IPS DF 4.7 (cell line): ENCODE measurements around the gene CAMTA1.

Experiments used
- DNase-seq: peaks from one replicate; pipeline ENCODE4 v3.0.0-alpha.2; 2013; ENCODE audit warnings: low spot score; ENCODE audit errors: extremely low read depth

The CAMTA1 gene

DNA sequence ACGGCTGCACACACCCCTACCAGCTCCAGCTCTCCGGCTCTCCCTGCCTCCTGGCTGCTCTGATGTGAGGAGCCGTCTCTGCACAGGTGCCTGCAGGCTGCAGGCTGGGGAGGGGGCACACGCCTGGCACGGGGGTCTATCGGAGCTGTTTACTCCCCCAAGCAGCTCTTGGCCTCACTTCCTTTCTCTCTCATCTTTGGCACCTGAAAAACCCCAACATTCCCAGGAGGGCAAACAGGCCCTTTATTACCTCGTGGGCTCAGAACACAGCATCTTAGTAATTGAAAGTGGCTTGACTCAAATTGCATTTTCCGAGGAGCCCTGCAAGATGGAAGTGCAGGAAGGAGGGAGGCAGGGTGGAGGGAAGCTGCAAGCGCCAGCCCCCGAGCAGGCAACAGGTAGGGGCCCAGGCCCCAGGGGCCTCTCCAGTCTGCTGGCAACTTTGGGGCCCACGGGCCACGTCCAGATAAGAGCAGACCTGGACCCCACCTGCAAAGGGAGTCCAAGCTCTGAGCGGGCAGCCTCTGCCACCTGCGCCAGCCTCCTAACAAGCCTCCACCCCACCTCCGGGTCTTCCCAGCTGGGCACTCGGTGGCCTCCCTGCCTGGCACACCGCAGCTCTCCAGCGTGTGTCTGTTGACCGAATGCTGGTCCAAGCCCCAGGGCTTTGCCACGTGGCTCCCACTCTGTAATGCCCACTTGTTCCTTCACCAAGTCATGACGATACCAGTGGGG lies 722.2 kb downstream of the CAMTA1 start:
- DNase-seq: no peak

DNA sequence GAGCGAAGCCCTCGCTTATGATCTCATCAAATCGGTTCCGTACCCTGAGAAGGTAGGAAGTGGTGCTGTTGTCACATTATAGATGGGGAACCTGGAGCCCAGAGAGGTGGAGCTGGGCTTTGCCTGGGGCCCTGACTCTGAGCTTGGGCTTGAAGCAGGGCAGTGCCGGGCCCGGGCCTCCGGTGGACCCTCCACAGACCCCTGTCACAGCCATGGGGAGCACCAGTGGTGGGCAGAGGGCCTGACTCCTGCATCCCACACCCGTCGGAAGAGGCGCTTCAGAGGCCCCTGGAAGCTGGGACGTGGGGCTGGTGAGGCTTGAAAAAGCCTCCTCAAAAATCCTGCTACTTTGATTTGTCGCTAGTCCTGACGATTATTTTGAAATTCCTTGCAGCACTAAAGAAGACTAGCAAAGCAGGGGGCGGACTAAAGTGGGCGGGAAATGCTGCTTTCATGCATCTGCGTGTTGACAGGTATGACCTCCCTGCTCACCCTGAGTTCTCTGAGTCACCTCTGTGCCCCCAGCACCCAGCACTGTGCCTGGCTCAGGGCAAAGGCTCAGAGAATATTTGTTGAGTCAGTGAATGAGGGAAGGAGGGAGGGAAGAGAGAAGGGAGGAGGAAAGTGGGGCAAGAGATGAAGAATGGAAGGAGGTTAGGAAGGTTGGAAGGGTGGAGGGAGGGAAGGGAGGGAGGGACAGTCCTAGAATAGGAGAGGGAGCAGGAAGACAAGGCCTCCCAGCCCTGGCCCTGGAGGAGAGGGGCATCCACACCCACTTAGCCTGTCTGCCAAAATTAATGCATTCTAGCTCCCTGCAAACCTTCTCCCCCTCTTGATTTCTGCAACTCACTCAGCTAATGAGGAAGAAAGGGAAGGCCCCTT lies 723.0 kb downstream of the CAMTA1 start:
- no peak for DNase-seq

DNA sequence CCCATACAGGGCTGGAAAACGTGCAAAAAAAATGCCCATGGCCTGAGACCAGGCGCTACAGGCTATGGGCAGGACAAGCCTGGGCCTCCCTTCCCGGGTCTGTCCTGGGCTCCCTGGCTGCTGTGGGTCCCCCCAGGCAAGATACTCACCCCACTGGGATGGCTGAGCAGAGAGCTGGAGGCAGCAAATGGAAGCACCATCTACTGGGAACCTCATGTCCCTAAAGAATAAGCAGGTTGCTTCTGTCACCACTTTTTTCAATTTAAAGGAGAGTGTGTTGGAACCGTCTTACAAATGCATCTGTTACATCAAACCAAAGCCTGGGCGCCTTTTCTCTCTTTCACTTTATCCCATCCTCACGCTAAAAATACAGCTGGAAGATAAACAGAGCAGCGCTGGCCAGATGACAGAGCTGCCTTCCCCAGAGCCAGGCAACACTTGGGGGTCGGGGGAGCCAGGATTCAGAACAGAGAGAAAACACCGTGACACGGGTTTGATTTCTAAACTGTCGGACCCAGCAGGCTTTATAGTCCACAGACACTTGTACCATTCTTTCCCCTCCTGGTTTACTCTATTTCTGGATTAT lies 723.8 kb downstream of the CAMTA1 start:
- no peak for DNase-seq

DNA sequence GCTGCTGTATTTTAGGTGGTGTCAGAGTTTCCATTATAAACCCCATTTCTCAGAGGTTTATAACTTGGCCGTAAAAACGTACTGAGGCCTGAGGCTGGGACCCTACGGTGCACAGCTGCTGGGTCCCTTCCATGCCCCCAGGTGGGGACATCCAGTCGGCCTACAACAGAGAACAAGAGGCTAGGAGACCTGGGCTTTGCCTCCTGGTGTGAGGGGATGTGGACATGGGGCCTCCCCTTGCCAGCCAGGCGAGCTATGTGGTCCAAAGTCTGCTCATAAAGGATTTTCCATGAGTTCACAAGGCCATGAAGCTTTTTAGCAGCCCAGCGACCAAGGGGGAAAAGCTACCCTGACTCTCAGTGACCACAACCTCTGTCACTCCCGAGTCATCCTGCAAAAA lies 724.3 kb downstream of the CAMTA1 start:
- no peak for DNase-seq

DNA sequence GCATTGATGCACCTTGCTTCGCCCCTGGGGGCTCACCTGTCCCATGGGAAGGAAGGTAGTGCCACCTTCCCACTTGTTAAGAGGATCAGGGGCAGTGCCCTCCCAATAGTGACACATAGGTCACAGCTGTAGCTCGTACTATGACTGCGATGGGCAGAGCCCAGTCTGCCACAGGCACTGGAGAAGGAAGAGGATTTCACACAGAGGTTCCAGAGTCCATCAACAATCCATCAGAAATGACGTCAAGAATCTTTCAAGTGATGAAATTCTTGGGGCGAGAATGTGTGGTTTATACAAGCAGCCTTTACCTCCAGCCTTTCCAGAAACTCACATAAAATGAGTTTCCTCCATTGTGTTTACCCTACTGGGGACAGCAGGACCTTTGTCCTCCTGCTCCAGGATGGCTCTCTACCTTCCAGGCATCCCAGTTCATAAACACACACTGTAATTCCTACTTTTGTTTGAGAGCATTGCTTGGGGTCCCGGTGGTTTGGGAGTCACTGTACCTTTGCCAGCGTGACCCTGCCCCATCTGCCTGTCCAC lies 725.2 kb downstream of the CAMTA1 start:
- no peak for DNase-seq

DNA sequence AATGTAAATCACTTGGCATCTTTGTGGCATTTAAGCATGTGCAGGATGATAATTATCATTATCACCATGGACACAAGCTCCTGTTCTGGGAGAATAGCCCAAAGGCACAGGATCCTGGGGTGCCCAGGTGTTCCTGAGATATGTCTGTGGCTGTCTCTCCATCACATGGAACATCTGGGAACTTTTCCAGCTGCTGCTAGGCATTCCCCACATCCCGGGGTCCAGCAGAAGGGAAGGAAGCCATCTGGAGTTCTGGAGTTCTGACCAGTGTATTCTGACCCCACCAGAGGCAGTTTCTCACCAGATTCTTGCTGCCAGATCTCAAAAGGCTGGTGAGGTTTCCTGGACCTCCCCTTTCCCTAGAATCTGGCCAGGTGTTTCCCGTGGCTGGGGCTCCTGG lies 726.1 kb downstream of the CAMTA1 start:
- DNase-seq: no peak

DNA sequence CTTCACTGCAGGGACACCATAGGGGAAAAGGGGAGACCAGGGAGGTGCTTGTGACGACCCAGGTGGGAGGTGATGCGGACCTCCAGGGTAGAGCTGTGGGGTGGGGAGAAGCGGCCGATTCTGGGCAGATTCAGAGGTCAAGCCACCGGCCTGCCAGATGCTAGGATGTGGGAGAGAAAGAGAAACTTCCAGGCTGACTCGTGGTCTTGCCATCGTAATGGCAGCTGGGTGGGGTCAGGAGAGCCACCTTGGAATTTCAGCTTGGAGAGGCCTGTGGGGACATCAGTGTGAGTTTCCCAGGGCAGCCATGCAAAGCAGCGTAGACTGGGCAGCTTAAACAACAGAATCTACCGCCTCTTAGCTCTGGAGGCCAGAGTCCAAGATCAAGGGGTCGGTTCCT lies 727.8 kb downstream of the CAMTA1 start:
- no peak for DNase-seq

DNA sequence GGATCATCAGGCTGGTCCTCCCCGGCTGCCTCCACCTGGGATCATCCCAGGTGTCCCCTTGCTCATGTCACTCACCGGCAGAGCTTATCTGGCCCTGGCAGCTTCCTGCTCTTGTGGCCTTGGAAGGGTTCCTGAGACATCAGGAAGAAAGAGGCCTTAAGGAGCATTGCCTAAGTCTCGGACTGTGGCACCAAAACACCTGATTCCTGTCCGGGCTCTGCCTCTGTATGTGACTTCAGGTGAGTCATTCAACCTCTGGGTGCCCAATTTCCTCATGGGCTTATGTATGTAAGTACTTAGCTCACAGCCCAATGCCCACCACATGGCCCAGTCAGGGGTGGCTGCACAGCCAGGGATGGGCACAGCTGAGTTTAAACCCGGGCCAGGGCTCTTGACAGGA lies 729.9 kb downstream of the CAMTA1 start:
- no peak for DNase-seq

DNA sequence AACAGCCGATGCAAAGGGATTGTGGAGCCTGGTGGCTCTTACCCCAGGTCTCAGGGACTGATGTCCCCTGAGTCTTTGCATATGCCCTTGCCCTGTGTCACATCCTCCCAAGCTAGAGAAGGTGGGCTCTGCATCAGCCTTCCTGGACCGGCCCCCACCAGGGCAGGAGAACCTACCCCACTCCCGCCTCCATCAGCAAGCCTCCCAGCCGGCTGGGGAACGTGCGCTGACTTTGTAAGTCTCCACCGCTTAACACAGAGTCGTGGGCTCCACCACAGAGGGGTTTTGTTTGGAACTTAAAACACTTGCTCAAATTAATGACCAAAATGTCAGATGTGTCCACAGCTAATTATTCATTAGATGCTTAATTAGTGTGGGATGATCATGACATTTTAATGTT lies 730.6 kb downstream of the CAMTA1 start:
- no peak for DNase-seq

DNA sequence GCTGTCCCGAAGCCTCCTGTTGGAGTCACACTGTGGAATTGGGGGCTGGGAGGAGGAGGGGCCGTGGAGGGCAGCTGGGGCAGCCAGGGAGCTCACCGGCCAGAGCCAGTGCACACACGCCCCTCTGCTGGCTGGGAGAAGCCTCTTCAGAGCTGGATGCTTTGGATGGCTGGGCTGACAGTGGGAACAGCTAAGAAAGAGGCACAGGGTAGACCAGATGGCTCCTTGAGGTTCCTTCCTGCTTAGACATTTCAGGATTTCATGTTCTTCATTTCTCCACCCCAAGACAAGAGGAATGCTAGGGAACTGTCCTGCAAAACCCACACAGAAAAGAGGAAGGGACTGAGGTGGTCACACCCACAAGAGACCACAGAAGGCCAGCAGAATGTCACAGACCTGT lies 731.1 kb downstream of the CAMTA1 start:
- no peak for DNase-seq

DNA sequence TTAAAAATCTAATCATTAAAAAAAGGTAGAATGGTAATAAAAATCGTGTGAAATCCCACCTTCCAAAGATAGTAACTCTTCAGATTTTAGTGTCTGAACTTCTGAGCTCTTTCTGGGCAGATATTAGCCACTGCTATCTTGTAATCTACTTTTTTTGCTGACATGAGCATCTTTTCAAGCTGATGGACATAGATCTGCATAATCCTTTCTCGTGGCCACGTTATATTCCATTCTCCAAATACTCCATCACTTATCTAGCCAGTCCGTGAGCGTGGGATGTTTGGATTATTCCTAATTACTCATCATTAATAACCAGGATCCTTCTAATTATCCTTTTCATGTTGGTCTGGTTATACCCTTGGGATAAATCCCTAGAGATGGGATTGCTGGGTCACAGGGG lies 731.7 kb downstream of the CAMTA1 start:
- no peak for DNase-seq

DNA sequence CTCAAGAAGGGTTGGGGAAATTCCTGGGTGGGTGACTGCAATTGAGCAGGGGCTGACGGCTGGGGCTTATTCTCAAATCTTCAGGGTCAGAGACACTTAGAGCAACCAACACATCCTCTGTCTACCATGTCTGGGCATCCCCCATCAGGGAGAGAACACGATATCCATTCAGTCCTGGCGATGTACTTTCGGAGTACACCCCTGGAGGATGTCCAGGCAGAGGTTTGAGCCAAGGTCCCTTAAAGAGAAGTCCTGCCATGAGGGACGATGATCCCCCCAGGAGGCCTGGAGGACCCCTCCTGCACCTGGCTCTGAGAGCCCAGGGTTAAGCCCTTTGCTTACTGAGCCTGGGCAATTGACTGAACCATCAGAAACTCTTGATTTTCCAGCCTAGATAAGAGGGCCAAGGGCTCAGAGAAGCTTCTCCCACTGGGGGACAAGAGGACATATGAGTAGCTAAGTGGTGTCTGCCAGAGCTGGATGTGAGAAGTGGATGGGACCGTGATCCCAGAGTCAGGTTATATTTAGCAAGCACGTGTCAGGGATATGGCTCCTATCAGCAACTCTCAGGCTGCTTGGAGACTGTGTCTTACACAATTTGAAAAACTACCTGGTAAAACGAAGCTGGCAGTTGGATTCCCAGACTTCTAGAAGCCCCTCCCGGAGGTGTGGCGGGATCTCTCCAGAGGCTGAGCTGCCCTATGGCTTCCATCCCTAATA lies 732.5 kb downstream of the CAMTA1 start:
- no peak for DNase-seq

DNA sequence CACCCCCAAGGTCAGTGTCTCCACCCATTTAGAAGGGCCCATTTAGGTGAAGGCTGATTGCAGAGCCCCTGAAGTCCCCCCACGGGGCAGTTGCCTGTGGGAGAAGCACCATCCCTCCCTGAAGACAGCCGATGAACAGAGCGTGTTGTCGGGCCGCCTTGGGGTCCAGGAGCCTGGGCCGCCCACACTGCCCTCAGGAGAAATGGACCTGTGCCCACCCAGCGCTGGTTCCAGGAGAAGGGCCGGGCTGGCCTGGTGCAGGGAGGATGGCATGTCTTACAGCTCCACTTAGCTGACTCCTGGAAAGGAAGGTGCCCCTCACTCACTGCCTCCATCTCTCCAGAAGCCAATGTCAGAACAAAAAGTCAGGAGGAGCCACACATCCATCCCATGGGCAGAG lies 733.2 kb downstream of the CAMTA1 start:
- DNase-seq: no peak

DNA sequence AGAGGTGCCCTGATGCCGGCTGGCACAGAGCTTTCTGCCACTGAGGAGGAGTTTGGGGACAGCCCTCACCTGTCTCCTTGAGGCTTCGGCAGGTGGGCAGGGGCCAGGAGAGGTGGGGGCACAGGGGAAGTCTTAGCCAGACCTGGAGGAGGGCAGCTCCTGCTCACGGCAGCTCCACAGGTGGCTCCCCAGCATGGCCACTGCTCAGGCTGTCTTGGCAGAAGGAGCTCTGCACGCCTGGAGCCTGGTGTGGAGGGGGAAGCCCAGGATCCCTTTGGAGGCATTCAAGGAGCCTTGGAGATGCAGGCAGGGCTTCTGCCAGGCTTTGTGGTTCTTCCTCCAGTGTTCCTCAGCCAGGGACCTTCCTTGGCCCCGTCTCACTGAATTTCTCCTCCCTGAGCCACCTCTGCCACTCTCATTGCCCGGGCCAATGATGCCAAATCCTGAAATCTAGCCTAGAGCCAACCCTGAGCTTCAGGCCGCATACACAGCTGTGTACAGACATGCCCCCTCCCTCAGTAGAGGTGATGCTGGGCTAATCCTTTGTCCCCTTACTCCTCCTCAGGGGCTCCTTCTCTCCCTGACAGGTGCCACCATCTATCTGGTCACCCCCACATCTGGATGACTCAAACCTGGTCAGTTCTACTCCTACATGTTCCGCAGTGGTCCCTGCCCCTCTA lies 734.1 kb downstream of the CAMTA1 start:
- no peak for DNase-seq

DNA sequence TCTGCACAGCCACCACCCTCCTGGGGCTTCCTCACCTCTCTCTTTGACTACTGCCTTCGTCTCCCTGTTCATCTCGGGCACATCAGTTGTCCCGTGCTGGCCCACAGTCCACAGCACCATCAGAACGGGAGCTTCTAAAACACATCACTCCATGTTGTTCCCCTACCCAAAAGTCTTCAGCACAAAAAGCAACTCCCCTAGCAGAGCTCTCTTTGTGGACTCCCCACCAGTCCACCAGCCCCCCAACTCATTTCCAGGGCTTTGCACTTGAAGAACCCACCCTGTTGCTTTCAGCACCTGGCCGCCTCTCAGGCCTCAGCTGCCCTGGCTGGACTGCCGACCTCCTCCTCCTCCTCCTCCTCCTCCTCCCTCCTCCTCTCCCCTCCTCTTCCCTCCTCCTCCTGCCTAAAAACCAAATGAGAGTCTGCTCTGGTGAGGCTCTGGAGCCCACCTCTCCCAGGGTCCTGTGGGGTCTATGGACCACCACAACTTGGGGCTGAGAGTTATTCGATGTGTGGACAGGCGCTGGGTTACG lies 734.7 kb downstream of the CAMTA1 start:
- DNase-seq: no peak

DNA sequence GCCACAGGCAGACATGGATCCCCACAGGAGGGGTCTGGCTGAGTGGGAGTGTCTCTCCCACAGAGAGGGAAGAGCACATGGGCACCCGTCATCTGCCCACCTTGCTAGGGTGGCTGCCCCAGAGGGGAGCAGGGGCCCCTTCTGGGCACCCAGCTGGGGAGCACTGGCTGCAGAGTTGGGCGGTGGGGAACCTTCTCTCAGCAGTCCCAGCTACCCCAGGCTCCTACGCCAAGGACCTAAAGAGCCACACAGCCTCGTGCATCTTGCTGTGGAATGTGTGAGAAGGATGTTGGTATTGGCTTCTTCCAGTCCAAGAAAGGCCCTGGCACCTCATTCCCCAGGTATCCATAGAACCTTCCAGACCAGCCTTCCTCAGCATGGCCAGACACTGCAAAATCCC lies 735.2 kb downstream of the CAMTA1 start:
- DNase-seq: no peak

DNA sequence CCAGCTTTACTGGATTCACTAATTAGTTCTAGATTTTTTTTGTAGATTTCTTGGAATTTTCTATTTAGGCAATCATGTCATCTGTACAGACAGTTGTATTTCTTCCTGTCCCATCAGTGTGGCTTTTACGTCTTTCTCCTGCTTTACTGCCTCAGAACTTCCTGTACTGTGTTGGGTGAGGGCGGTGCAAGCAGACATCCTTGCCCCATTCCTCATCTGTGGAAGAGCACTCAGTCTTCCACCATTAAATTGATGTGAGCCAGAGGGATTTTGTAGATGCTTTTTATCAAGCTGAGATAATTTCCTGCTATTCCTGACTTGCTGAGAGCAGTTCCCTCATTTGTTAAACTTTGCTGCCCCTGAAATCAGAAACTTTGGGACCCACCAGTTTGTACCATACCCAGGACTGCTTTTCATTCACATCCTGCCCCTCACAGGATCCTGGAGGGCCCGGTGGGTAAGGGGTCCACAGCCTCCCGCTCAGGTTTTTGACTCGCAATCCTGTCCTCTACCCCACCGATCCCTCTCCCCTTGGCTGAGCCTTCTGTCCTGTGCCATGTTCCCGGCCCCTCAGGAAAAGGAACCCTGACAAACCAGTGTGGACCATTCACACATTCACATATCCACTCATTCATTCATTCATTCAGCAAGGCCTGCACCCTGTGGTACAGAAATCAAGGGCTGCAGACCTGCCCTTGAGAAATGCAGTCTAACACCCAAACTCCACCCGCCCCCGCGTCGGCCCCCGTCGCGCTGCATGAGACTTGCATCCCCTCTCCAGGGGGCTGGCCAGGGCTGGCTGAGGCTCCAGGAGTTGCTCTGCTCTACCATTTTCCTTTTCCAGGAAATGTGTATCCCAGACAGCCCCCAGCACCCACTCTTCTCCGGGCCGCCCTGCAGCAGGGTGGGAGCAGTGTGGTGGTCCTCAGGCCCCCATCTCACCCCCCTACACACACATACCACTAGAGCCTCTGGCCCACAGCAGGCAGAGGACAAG lies 739.4 kb downstream of the CAMTA1 start:
- no peak for DNase-seq

DNA sequence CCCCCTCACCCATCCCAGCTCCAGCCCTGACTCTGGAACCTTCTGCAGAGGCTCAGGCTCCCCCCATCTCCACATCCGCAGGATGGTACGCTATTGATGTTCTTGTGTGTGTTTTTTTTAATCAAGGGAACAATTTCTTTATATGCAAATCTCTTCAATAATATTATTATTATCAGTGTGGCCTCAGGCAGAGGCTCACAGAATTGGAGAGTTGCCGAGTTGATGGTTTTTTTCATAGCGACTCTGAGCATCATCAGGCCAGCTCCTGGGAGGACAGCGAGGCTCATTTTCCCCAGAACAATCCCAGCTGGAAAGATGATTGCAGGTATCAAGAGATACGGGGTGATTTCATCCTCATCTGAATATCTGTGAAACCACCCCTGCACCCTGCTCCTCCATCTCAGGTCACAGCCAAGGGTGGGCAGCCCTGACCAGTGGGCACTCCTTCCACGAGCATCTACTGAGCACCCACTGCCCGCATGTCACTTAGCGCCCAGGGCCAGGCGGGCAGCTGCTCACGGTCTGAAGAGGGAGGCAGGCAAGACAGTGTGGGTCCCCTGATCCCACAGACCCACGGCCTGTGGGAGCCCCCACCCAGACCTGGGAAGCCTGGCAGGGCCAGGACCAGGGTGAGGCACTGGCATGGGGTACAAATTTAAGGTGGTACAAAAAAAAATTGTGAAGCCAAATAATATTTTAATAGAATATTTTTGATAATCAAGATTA lies 740.2 kb downstream of the CAMTA1 start:
- no peak for DNase-seq
